Smooth muscle cell of the brain vasculature (primary cell): ENCODE measurements around the gene APOM.

Source experiments
- DNase-seq: peaks from one replicate; pipeline ENCODE4 v3.0.0-alpha.2; 2012; ENCODE audit warnings: low read depth, low spot score

APOM gene

DNA sequence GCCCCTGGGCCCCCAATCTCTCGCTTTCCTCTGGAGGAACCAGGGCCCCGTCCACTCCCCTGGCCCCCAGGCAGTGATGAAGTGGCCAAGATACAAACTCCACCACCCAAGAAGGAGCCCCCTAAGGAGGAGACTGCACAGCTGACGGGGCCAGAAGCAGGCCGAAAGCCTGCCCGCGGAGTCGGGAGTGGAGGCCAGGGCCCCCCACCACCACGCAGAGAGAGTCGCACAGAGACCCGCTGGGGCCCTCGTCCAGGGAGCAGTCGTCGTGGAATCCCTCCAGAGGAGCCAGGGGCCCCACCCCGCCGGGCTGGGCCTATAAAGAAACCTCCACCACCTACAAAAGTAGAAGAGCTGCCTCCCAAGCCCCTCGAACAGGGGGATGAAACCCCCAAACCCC, 24.5 kb upstream of the APOM start:
- DNase-seq, result no peak

DNA sequence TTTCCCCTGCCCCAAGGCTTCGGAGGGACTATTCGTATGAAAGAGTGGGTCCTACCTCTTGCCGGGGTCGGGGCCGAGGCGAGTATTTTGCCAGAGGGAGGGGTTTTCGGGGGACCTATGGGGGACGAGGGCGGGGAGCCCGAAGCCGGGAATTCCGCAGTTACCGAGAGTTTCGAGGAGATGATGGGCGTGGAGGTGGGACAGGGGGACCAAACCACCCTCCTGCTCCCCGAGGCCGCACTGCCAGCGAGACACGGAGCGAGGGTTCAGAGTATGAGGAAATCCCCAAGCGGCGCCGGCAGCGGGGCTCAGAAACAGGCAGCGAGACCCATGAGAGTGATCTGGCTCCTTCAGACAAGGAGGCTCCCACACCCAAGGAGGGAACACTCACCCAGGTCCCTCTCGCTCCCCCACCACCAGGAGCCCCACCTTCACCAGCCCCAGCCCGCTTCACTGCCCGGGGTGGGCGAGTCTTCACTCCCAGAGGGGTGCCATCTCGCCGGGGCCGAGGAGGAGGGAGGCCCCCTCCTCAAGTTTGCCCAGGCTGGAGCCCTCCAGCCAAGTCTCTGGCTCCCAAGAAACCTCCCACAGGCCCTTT, 23.9 kb upstream of the APOM start:
- DNase-seq, result no peak

DNA sequence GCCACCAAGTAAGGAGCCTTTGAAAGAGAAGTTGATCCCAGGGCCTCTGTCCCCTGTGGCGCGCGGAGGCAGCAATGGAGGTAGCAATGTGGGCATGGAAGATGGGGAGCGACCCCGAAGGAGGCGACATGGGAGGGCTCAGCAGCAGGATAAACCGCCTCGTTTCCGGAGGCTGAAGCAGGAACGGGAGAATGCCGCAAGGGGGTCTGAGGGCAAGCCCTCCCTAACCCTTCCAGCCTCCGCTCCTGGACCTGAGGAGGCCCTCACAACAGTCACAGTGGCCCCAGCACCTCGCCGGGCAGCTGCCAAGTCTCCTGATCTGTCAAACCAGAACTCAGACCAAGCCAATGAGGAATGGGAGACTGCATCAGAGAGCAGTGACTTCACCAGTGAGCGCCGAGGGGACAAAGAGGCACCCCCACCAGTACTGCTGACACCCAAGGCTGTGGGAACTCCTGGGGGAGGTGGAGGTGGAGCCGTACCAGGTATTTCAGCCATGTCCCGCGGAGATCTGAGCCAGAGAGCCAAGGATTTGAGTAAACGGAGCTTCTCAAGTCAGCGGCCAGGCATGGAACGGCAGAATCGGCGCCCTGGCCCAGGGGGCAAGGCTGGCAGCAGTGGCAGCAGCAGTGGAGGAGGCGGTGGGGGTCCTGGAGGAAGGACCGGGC, 23.3 kb upstream of the APOM start:
- DNase-seq, result no peak

DNA sequence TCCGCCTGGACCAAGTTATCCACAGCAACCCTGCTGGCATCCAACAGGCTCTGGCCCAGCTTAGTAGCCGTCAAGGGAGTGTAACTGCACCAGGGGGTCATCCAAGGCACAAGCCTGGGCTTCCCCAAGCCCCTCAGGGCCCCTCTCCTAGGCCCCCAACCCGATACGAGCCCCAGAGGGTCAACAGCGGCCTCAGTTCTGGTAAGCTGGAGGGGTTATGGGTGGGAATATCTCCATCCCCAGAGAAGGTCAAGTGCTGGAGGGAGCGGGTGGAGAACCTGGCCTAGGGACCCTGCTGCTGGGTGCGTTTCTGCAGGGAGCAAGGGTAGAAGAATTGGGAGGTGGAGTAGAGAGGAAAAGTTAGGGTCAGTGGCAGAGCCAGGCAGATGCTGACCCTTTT, 22.2 kb upstream of the APOM start:
- DNase-seq, result no peak

DNA sequence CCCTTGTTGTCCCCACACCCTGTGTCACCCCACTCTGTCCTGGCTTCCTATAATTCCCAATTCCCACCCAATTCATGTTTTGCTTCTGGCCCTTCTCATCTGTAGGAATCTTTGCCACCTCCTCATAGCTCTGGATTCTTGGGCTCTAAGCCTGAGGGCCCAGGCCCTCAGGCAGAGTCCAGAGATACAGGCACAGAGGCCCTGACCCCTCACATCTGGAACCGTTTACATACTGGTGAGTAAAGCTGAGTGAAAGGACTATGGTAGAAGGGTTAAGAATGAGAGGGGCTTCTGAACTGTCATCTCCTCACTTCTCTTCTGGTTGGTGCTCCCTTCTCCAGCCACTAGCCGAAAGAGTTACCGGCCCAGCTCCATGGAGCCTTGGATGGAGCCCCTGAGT, 21.6 kb upstream of the APOM start:
- DNase-seq, result no peak

DNA sequence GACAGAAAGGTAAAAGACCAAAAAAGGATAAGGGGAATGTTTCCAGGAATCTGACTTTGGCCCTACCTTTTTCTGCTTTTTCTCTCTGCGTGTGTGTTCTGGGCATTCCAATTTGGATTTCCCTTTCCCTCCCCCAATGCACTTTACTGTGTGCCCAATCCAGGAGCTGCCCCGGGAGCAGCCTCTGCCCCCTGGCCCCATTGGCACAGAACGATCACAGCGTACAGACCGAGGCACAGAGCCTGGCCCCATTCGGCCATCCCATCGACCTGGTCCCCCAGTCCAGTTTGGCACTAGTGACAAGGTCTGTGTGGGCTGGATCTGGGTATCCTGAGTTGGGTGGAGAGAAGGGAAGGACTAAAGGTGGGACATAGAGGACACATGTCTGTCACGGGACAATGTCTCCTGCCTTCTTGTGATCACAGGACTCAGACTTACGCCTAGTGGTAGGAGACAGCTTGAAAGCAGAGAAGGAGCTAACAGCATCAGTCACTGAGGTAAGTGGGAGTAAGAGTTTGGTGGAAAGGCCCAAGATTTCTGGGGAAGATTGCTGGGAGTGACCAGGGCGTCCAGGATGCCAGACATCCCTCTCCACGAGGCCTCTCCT, 20.6 kb upstream of the APOM start:
- DNase-seq, result no peak

DNA sequence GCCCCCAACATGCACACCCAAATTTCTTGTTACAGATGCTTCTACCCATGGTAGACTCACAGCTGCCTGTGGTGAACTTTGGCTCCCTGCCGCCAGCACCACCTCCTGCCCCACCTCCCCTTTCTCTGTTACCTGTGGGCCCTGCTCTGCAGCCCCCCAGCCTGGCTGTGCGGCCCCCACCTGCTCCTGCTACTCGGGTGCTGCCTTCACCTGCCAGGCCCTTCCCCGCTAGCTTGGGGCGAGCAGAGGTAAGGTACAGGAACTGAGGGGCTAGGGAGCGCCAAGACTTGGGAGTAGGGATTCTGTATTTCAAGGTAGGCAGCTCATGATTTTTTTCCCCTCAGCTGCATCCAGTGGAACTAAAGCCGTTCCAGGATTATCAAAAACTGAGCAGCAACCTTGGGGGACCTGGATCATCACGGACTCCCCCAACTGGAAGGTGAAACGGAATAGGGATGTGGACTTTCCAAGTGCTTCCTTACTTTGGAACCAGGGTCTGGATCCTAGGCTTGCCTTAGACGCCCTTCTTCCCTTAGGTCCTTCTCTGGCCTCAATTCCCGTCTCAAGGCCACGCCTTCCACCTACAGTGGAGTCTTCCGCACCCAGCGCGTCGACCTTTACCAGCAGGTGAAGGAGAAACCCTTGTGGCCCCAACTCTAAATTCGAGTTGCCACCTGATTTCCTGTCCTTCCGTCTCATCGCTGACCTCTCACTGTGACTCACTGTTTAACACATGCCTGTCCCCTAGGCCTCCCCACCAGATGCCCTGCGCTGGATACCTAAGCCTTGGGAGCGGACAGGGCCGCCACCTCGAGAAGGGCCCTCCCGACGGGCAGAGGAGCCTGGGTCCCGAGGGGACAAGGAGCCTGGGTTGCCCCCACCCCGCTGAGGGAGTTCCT, 18.7 kb upstream of the APOM start:
- DNase-seq, result no peak

DNA sequence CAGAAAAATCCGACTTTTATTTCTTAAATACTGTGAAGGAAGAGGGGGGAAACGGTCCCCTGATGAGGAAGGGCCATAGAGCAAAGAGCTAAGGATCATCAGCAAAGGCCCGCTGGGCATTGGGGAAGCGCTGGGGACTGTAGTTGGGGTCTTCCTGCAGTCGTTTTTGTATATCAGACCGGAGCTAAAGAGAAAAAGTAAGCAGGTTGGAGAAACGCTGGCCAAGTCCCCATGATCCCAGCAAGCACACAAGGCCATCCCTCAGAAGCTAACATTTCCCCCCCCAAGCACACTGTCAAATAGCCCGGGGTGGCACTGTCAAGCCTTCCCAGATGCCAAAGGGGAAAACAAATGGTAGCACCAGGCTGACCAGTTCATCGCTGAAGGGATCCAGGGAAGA, 16.7 kb upstream of the APOM start:
- DNase-seq, result no peak

DNA sequence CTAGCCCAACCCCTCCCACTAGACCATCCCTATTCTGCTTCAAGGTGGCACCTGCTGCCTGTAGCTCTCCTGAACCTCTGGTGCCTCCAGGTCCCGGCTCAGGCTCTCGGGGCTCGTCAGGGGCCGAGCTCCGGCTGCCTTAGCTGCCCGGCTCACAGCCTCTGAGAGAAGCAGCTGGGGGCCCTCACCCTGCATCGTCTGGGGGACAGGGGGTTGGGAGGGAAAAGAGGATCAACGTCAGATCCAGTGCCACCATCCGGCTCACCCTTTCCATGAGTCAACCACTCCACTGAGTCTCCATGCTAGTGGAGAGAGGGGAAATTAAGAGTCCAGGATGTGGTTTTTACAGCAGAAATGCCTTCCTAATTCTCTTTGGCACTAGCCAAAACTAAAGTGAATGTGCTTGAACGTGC, 16.2 kb upstream of the APOM start:
- no peak for DNase-seq

DNA sequence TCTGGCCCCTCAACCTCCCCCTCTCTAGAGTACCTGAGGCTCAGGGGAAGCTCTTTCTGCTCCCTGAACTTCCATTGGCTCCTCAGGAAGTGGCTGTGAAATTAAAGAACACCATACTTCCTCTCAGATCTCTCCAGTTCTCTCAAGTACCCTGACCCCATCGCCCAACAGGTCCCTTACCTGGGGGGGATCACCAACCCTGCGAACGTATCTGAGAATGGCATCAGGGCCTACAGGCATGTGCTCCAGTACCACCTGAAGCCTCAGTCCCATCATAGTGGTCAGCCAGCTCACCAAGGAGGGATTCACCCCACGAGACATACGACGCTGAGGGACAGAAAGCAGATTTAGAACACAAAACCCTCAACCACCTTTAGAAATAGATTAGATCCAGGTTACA, 15.1 kb upstream of the APOM start:
- DNase-seq, result no peak

DNA sequence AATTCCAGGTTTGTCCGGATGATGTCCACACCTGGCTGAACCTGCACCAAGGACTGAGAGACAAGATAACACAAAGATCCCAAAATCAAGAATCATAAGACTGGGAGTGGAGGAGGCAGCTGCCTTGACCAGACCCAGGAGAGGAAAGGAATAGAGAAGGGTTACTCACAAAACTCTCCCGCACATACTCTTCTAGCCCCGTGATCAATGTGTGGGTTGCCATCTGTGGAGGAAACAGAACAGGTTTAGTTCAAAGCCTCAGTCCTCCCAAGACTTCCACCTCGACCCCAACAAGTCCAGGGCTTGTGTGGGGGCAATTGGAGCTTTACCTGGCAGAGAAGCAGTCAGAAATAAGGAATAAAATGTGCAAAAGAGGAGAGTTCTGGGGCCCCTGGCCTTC, 14.3 kb upstream of the APOM start:
- DNase-seq, result no peak

DNA sequence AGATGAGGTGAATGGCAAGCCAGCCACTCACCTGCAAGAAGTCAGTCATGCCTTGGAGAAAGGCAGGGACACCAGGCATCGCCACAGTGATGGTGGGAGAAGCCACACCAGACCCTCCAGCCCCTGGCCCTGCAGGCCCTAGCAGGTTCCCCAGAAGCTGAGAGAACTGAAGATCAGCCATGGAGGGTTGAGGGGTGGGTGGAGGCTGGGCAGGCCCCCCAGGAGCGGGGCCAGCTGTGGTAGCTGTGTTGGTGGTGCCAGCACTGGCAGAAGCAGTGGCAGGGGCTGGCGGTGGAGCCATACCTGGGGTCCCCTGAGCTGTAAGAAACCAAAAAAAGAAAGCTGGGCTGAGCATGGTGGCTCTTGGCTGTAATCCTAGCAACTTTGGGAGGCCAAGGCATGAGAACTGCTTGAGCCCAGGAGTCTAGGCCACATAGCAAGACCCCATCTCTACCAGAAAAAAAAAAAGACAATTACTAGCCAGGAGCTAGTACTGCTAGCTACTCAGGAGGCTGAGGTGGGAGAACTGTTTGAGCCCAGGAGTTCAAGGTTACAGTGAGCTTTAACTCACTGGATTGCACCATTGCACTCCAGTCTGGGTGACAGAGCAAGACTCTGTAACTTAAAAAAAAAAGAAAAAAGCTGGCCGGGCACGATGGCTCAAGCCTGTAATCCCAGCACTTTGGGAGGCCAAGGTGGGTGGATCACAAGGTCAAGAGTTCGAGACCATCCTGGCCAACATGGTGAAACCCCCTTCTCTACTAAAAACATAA, 12.7 kb upstream of the APOM start:
- DNase-seq, result no peak

DNA sequence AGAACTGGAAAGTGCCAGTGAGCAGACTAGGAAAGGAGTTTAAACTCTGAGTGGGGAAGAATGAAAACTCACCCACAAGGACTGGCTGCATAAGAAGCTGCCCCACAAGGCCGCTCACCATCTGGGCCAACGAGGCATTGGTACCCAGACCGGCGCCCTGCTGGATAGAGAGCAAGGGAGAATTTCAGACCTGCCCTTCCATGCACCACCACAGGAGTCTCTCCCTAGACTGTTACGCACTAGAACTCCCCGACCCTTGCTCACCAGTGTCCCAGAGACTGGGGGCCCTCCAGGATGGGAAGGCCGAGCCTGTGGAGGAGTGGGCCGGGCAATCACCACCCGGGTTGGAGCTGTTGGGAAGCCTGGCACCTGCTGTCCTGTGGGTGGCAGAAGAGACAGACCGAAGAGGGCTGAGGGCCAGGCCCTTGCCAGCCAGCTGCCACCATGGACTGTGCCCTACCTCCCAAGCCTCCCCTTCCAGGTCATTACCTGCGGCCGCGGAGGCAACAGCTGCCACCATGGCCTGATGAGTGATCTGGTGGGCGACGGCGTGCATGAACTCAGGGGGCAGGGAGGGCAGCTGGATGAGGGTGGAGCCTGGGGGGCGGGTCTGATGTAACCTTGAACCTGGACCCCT, 11.8 kb upstream of the APOM start:
- no peak for DNase-seq

DNA sequence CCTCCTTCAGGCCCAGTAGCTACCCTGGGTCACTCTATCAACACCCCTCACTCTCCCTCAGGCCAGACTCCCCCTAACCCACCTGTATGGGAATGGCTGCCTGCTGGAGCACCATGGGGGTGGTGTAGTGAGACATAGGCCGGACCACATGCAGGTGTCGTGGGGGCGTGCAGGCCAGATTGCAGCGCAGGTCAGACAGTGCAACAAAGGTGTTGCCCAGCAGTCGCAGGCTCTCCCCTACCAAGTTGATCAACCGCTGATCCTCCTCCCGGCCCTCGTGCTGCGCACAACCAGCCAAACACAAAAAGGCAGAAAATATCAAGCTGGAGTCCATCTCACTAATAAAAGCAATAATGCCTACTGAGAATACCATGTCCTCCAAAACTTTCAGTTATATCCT, 10.4 kb upstream of the APOM start:
- DNase-seq, result no peak

DNA sequence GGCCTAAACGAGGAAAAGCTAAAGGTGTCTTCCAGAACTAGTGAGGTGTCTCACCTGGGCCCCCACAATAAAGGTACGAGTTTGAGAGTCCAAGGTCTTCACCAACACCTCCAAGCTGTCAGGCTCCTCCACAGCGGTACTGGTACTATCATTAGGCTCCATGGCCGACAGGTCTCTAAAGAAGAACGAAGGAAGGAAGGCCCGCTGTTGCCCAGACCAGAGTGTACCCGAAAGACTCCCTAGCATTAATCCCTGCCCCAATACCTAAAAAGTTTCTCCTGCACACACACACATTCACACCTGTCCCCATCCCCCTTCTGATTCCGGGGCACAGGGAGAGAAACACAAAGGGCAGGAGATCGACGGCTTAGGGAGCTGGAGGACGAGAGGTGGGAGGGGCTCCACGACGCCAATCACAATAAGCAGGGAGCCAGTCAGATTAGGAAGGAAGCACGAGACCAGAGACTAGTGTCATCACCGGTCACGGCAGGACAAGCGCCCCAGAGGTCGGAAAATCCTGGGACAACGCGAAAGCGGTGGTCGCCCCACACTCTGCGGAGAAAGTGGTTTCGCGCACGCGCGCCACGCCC, 4.0 kb upstream of the APOM start:
- DNase-seq, result no peak

DNA sequence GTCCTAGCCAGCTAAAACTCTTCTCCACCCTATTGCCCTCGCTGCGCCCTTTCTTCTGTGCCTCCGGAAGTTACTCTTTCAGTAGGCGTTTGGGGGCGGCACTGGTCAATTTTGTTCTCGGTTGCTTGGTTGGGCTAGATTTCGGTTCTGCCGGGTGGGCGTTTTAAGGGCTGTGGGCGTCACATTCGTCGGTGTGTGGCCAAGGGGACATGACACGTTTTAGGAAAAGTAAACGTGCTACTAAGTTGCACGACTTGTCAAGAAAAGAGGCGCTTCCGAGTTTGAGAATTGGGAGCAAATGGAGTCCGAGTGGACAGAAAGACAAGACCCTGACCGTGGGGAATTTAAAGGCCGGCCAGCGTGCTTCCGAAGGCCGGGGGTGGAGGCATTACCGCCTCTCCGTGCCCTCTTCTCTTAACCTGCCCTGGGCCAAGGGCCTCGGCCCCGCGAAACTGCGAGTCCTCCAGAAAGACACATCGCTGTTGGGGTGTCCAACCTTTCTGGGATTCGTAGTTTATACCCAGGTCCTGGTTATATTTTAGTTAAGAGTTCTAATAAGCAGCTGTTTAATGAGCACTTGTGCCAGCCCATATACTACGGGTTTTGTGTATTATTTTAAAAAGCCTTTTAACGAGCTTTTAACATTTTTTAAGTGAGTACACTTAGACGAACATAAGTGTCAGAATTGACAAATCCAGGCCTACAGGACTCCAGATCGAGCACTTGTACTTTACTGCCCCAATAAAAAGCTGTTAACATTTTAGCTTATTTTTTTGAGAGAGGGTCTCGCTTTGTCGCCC, 2.6 kb upstream of the APOM start:
- no peak for DNase-seq

DNA sequence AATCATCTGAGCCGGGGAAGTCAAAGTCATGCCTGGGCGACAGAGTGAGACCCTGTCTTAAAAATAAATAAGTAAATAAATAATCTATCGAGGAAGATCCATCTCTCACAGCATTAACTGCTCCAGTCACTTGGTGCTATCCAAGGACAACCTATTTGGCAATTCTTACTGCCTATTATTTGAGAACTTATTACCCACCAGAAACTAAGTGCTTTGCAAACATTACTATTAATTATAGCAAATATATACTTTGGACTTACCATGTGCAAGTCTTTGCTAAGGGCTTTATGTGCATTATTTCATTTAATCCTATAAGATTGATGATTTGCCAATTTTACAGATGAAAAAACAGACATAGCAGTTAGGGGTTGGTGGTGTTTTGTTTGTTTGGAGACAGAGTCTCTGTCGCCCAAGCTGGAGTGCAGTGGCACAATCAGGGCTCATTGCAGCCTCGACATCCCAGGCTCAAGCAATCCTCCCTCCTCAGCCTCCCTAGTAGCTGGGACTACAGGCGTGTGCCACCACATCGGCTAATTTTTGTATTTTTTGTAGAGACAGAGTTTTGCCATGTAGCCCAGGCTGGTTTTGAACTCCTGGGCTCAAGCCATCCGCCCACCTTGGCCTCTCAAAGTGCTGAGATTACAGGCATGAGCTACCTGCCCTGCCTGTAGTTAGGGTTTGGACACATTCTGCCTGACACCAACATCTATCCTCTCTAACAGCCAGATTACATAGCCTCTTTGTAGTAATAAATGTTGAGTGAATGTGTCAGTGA, 933 bp upstream of the APOM start:
- DNase-seq, result no peak

DNA sequence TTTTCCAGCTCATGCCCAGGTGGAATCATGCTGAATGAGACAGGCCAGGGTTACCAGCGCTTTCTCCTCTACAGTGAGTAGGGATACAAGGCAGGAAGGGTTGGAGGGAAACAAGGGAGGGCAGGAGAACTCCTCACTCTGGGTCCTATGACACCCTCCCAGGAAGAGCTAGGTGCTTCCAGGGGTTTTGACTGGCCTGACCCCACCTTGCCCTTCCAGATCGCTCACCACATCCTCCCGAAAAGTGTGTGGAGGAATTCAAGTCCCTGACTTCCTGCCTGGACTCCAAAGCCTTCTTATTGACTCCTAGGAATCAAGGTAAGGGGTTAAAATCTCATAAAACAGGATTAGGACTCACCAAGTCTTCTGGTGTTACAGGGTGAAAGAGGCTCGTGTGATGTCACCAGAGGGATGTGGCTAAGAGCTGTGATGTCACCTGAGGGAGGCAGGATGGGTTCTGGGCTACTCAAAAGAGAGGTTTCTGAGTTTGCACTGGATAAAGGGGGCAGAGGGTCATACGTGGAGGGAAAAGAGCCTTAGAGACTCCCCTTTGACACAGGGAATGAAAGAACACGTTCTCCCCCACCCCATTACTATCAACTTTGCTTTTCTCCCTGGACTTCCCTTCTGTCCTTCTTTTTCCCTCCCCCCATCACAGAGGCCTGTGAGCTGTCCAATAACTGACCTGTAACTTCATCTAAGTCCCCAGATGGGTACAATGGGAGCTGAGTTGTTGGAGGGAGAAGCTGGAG, 1.9 kb downstream of the APOM start:
- no peak for DNase-seq
